ENCODE data around the gene MANEAL. TPM values are rescaled to one million over a fixed set of nuclear protein-coding genes. Genes with fewer than 3 reads are reported as not detected.

Gene MANEAL
- polyA plus RNA-seq, 3 donors from 2014 or later, result 1.5 to 2.2 (median 1.7) TPM

DNA sequence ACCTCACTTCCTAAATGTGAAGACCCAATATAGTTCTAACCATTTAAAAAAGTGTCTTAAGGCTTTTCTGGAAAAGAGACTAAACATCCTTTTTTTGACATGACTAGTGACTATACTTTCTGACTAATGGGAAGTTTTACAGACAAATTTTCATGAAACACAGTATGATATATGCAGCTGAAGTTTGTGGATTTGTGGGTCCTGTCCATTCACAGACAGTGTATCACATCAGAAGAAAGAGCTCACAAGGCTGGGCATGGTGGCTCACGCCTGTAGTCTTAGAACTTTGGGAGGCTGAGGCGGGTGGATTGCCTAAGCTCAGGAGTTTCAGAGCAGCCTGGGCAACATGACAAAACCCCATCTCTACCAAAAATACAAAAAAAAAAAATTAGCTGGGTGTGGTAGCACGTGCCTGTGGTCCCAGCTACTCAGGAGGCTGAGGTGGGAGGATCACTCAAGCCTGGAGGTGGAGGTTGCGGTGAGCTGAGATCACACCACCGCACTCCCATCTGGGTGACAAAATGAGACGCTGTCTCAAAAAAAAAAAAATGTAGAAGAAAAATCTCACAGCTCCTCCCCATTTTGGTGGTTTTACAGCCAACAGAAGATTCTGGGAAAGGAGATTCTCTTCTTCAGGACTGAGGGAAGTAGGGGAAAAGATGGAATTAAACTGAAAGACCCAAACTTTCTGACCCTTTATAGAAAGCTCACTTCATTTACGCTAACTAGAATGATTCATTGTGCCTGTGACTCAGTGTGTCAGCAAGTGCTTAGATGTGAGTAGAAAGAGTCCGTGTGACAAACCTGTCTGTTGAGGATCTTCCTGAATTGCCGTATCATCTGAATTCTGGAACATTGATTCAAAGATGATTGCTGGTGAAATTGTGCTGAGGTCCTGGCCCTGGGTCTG, 29.5 kb downstream of the MANEAL start:
- H3K36me3 Mint-ChIP-seq, result peaks cover 5 to 33% (median 10%) of the 10 kb centered on the region in 3 donors
- peaks cover 15 to 22% of the 10 kb centered on the region in 2 donors for H3K4me1 Mint-ChIP-seq
- no peaks in the 10 kb centered on the region for H3K9me3 Mint-ChIP-seq
- peak overlapping the region; percentile 48 to 92 (median 86) for H3K27ac Mint-ChIP-seq
- peak overlapping the region in 1 of 5 donors; percentile 3 for H3K4me3 Mint-ChIP-seq
- H3K27me3 Mint-ChIP-seq (ENCODE audit: low read depth in 3 of 3), result no peaks in the 10 kb centered on the region
- DNase-seq, result peak; percentile 33 to 59 (median 46)

DNA sequence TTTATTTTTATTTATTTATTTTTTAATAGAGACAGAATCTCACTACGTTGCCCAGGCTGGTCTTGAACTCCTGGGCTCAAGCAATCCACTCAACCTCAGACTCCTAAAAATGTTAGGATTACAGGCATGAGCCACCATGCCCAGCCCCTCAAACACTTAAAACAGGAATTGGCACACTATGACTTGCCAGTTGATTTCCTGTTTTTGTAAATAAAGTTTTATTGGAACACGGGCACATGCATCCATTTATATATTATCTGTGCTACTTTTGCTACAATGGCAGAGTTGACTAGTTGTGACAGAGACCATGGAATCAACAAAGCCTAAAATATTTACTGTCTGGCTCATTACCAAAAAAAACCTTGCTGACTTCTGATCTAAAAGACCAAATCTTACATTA, 30.4 kb downstream of the MANEAL start:
- H3K36me3 Mint-ChIP-seq, result peaks cover 5 to 33% (median 10%) of the 10 kb centered on the region in 3 donors
- H3K4me1 Mint-ChIP-seq, result peaks cover 15 to 22% of the 10 kb centered on the region in 2 donors
- no peak for DNase-seq
- peak overlapping the region in 4 of 6 donors; percentile 2 to 71 (median 42) for H3K27ac Mint-ChIP-seq
- no peaks in the 10 kb centered on the region for H3K27me3 Mint-ChIP-seq (ENCODE audit: low read depth in 3 of 3)
- H3K9me3 Mint-ChIP-seq, result no peaks in the 10 kb centered on the region
- no peak overlapping the region for H3K4me3 Mint-ChIP-seq

DNA sequence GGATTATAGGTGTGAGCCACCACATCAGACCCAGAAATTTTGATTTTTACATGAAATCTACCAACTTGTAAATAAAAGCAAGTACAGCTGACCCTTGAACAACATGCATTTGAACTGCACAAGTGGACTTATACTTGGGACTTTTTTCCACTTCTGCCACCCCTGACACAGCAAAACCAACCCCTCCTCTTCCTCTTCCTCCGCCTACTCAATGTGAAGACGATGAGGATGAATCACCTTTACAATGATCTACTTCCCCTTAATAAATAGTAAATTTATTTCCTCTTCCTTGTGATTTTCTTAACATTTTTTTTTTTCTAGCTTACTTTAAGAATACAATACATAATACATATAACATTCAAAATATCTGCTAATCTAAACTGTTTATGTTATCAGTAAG, 31.9 kb downstream of the MANEAL start:
- peaks cover 15 to 22% of the 10 kb centered on the region in 2 donors for H3K4me1 Mint-ChIP-seq
- no peaks in the 10 kb centered on the region for H3K27me3 Mint-ChIP-seq (ENCODE audit: low read depth in 3 of 3)
- no peaks in the 10 kb centered on the region for H3K9me3 Mint-ChIP-seq
- H3K4me3 Mint-ChIP-seq, result no peak overlapping the region
- no peak for DNase-seq
- peak overlapping the region in 4 of 6 donors; percentile 6 to 65 (median 48) for H3K27ac Mint-ChIP-seq
- H3K36me3 Mint-ChIP-seq, result peaks cover 5 to 35% (median 10%) of the 10 kb centered on the region in 3 donors

DNA sequence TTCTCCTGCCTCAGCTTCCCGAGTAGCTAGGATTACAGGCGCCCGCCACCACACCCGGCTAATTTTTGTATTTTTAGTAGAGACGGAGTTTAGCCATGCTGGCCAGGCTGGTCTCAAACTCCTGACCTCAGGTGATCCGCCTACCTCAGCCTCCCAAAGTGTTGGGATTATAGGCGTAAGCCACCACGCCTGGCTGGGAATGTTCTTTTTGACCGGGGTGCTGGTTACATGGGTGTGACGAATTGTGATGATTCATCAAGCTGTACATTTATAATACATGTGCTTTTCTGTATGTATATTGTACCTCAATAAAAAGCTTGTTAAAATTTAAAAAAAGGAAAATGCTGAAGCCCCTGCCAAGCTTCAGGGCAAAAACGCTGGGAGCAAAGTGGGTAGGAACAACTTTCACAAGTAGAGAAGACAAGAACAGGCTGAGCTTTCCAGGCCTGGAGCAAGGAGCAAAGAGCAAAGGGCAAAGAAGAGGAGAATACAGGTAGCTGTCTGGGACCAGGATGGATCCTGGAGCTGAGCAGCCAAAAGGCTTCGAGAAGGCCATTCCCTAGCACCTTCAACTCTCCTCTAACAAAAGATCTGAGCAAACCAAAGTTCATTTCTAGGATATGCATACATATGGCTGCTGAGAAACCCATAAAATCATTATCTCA, 34.9 kb downstream of the MANEAL start:
- peaks cover 4 to 39% (median 16%) of the 10 kb centered on the region in 3 donors for H3K36me3 Mint-ChIP-seq
- DNase-seq, result no peak
- peak overlapping the region in 1 of 6 donors; percentile 34 for H3K27ac Mint-ChIP-seq
- H3K4me1 Mint-ChIP-seq, result peaks cover 2 to 3% of the 10 kb centered on the region in 2 donors
- H3K9me3 Mint-ChIP-seq, result no peaks in the 10 kb centered on the region
- peaks cover 0 to 1% (median 0%) of the 10 kb centered on the region in 3 donors for H3K27me3 Mint-ChIP-seq (ENCODE audit: low read depth in 3 of 3)
- H3K4me3 Mint-ChIP-seq, result no peak overlapping the region

DNA sequence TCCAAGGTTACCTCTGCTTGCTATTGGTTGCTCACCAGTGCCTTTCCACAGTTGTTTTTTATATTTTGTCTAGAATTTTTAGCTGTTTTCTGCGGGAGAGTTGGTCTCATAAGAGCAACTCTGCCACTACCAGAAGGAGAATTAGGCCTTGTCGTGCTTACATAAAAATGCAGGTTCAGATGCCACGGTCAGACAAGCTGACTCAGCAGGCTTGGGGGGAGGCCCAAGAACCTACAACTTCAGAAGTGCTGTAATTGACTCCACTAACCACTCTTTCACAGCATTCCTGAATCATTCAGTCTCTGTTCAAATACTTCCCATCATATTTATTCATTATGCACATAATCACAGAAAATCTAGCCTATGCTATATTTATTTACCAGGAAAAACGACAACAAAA, 37.5 kb downstream of the MANEAL start:
- no peak overlapping the region for H3K27ac Mint-ChIP-seq
- H3K9me3 Mint-ChIP-seq, result no peaks in the 10 kb centered on the region
- no peak for DNase-seq
- peaks cover 13 to 47% (median 27%) of the 10 kb centered on the region in 3 donors for H3K36me3 Mint-ChIP-seq
- H3K4me1 Mint-ChIP-seq, result no peaks in the 10 kb centered on the region
- H3K27me3 Mint-ChIP-seq (ENCODE audit: low read depth in 3 of 3), result peaks cover 0 to 1% (median 0%) of the 10 kb centered on the region in 3 donors
- no peak overlapping the region for H3K4me3 Mint-ChIP-seq

DNA sequence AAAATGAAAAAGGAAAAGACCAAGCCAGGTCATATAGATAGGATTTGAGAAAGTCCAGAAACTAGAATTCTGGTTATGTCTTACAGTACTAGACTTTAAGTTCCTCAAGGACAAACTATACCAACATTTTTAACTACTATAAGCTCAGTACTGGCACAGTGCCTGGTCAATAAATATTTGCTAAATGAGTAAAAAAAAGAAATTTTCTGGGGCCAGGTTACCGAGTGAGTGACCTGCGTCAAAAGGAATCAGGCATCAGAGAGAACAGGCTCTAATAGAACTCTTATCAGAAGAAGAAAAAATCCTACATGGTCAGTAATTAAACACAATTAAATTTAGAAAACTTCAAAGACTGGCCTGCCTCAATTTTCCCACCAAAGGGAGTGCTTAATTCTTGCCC, 38.2 kb downstream of the MANEAL start:
- Mint-ChIP-seq H3K9me3 (no peaks in the 10 kb centered on the region), H3K27me3 (ENCODE audit: low read depth in 3 of 3) (peaks cover 0 to 1% (median 0%) of the 10 kb centered on the region in 3 donors), H3K4me1 (no peaks in the 10 kb centered on the region), H3K4me3 (no peak overlapping the region), H3K27ac (no peak overlapping the region), H3K36me3 (peaks cover 13 to 51% (median 27%) of the 10 kb centered on the region in 3 donors)
- DNase-seq, result no peak

DNA sequence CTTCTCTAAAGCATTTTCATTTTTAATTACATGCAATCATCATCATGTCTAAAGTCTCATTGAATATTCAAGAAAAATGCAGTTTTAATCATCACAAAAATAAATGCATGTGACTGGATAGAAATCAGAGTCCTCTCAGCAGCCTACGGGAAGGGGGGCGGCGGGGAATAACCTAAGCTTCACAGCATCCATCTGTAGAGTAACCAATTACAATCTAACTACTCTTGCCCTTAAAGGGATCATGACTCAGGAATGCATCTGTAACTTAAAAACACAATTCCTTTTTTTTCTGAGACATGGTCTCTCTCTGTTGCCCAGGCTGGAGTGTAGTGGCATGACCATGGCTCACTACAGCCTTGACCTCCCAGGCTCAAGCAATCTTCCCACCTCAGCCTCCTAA, 43.1 kb downstream of the MANEAL start:
- Mint-ChIP-seq H3K27me3 (ENCODE audit: low read depth in 3 of 3) (peaks cover 0 to 1% (median 0%) of the 10 kb centered on the region in 3 donors), H3K4me1 (no peaks in the 10 kb centered on the region), H3K4me3 (no peak overlapping the region), H3K27ac (no peak overlapping the region), H3K36me3 (peaks cover 18 to 49% (median 20%) of the 10 kb centered on the region in 3 donors), H3K9me3 (no peaks in the 10 kb centered on the region)
- no peak for DNase-seq

DNA sequence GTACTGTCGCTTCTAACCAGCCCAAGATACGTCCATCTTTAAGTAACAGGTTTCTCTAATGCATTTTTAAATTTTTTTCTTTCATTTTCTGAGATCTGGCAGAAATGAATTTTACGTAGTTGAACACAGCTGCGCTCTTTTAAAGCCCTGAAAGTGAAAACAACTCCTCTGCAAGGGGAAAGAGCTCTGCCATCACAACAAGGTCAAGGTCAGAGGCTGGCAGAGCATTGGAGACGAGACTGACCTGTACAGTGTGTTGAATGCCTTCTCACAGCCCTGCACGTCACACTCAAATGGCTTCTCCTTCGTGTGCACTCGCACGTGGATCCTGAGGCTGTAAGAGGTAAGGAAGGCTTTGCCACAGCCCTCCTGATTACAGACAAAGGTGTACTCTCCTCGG, 46.0 kb downstream of the MANEAL start:
- H3K27ac Mint-ChIP-seq, result peak overlapping the region in 1 of 6 donors; percentile 6
- no peaks in the 10 kb centered on the region for H3K27me3 Mint-ChIP-seq (ENCODE audit: low read depth in 3 of 3)
- H3K36me3 Mint-ChIP-seq, result peaks cover 8 to 31% (median 10%) of the 10 kb centered on the region in 3 donors
- no peak overlapping the region for H3K4me3 Mint-ChIP-seq
- peaks cover 2 to 11% of the 10 kb centered on the region in 2 donors for H3K4me1 Mint-ChIP-seq
- DNase-seq, result no peak
- H3K9me3 Mint-ChIP-seq, result no peaks in the 10 kb centered on the region

DNA sequence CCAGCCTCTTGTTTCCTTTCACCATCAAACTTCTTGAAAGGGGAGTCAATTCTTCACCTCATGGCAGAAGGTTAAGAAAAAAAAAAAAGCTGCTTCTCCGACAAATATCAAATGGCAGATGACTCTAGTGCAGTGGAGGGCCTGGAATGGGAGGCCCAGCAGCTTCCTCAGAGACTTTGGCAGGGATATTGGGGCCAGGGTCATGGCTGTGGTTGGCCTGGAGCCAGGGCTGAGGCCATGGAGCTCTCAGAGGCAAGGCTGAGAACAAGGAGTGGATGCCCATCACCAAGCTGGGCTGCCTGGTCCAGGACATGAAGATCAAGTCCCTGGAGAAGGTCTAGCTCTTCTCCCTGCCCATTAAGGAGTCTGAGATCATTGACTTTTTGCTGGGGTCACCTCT, 47.1 kb downstream of the MANEAL start:
- H3K9me3 Mint-ChIP-seq, result no peaks in the 10 kb centered on the region
- peaks cover 8 to 21% of the 10 kb centered on the region in 2 donors for H3K4me1 Mint-ChIP-seq
- peaks cover 5 to 24% (median 5%) of the 10 kb centered on the region in 3 donors for H3K36me3 Mint-ChIP-seq
- no peak for DNase-seq
- H3K27me3 Mint-ChIP-seq (ENCODE audit: low read depth in 3 of 3), result no peaks in the 10 kb centered on the region
- no peak overlapping the region for H3K27ac Mint-ChIP-seq
- H3K4me3 Mint-ChIP-seq, result no peak overlapping the region

DNA sequence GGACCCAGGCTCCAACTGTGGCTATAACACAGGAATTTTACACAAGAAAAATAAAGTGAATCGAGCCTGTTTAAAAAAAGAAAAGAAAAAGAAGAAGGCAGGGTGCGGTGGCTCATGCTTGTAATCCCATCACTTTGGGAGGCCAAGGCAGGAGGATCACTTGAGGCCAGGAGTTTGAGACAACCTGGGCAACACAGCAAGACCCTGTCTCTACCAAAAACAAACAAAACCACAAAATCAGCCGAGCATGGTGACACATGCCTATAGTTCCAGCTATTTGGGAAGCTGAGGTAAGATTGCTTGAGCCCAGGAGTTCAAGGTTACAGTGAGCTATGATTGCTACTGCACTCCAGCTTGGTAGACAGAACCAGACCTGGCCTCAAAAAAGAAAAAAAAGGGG, 48.0 kb downstream of the MANEAL start:
- Mint-ChIP-seq H3K27me3 (ENCODE audit: low read depth in 3 of 3) (no peaks in the 10 kb centered on the region), H3K4me1 (peaks cover 12 to 31% of the 10 kb centered on the region in 2 donors), H3K9me3 (no peaks in the 10 kb centered on the region), H3K36me3 (peaks cover 5 to 18% (median 5%) of the 10 kb centered on the region in 3 donors), H3K27ac (peak overlapping the region in 1 of 6 donors; percentile 19), H3K4me3 (no peak overlapping the region)
- DNase-seq, result no peak

DNA sequence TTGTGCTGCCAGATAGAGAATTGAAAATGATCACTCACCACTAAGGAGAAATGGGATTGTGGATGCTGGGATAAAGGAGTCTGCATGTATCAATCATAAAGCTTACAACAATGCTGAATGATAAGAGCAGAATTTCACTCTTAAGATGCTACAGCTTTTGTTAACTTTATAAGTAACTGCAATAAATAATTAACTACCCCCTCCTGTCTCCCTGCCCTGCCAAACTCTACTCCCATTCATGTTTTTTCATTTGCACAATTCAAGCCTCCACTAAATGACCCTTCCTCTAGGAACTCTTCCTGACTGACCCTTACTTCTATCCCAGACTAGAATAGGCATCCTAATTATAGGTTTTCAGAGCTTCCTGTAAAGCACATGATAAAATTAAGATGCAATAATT, 50.9 kb downstream of the MANEAL start:
- Mint-ChIP-seq H3K4me3 (no peak overlapping the region), H3K36me3 (peaks cover 0 to 9% (median 2%) of the 10 kb centered on the region in 3 donors), H3K27me3 (ENCODE audit: low read depth in 3 of 3) (no peaks in the 10 kb centered on the region), H3K4me1 (peaks cover 23 to 40% of the 10 kb centered on the region in 2 donors), H3K9me3 (no peaks in the 10 kb centered on the region), H3K27ac (peak overlapping the region in 1 of 6 donors; percentile 10)
- DNase-seq, result no peak

DNA sequence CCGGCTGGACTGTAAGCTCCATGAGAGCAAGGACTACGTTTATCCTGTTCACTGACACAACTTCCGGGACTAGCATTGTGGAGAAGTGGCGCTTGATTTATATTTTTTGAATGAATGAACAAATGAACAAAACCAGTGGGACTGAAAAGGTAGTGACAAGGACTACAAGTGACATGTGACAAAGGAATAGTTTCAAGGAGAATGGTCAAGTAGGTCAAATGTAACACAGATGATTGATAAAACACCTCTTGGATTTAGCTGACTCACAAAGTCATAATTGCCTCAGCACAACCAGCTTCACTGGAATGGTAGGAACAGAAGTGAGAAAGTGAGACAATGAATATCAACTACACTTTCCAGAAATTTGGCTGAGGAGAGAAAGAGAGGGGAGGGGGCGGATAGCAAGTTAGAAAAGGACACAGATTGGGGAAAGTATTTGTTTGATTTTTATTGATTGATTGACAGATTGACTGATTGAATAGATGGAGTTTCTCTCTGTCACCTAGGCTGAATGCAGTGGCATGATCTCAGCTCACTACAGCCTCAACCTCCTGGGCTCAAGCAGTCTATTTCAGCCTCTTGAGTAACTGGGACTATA, 51.5 kb downstream of the MANEAL start:
- Mint-ChIP-seq H3K27ac (peak overlapping the region in 2 of 6 donors; percentile 6 to 32), H3K9me3 (no peaks in the 10 kb centered on the region), H3K4me1 (peaks cover 24 to 40% of the 10 kb centered on the region in 2 donors), H3K27me3 (ENCODE audit: low read depth in 3 of 3) (no peaks in the 10 kb centered on the region), H3K4me3 (no peak overlapping the region), H3K36me3 (peaks cover 0 to 4% (median 0%) of the 10 kb centered on the region in 3 donors)
- DNase-seq, result no peak

DNA sequence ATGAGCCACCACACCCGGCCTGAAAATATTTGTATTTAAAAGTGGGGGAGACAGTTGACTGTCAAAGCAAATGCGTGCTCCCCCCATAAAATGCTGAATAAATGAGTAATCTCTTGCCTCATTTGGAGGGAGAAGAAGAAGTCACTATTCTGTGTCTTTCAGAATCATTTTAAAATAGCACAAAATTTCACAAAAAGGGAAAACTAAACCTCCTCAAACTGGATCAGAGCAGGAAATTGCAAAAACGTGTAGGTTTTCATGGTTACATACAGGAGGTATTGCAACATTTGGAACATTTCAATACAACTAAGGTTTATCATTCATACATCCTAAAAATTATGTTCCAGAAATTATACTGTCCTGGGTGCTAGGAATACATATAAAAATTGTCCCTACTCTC, 52.1 kb downstream of the MANEAL start:
- Mint-ChIP-seq H3K4me1 (peaks cover 24 to 40% of the 10 kb centered on the region in 2 donors), H3K27me3 (ENCODE audit: low read depth in 3 of 3) (no peaks in the 10 kb centered on the region), H3K27ac (peak overlapping the region in 5 of 6 donors; percentile 7 to 64 (median 15)), H3K36me3 (peaks cover 0 to 4% (median 0%) of the 10 kb centered on the region in 3 donors), H3K4me3 (no peak overlapping the region), H3K9me3 (no peaks in the 10 kb centered on the region)
- DNase-seq, result no peak

Data from immature natural killer cell (primary cell).